Stomach (tissue), 4 donors: ENCODE data around the gene GBX2.

ENCODE experiments used
- POLR2A ChIP-seq, 4 donors: fragments of 450-650 bp; IDR thresholded peaks; one replicate each; pipeline ENCODE4 v1.6.1; 2016; ENCODE audit warnings: antibody characterized with exemption in 4 of 4, control low read depth in 2 of 4, mild to moderate bottlenecking in 1 of 4, moderate library complexity in 1 of 4
- TF ChIP-seq, protein P1 (sequence below), 7 experiments: fragments of 450-650 bp in 4 of 7; fragments of 200-600 bp in 3 of 7; sonication (generic) in 3 of 7; IDR thresholded peaks; one replicate each; pipeline ENCODE4 v1.5.1; 2016 to 2019; ENCODE audit warnings: antibody characterized with exemption in 7 of 7, control low read depth in 2 of 7, mild to moderate bottlenecking in 1 of 7

- TF ChIP-seq, protein P1, sequence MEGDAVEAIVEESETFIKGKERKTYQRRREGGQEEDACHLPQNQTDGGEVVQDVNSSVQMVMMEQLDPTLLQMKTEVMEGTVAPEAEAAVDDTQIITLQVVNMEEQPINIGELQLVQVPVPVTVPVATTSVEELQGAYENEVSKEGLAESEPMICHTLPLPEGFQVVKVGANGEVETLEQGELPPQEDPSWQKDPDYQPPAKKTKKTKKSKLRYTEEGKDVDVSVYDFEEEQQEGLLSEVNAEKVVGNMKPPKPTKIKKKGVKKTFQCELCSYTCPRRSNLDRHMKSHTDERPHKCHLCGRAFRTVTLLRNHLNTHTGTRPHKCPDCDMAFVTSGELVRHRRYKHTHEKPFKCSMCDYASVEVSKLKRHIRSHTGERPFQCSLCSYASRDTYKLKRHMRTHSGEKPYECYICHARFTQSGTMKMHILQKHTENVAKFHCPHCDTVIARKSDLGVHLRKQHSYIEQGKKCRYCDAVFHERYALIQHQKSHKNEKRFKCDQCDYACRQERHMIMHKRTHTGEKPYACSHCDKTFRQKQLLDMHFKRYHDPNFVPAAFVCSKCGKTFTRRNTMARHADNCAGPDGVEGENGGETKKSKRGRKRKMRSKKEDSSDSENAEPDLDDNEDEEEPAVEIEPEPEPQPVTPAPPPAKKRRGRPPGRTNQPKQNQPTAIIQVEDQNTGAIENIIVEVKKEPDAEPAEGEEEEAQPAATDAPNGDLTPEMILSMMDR (IDR thresholded peaks at IDR 0.05): no peak
- no peak for TF ChIP-seq POLR2A (IDR thresholded peaks at IDR 0.05)
Observed at GRCh38 chr2:236204953-236205352, 36.8 kb upstream of the GBX2 start.
